ENCODE data around the gene ACOT4.
"Not testable (repeated sequence)": the region's sequence is repeated elsewhere in the genome, so short reads cannot be mapped to it uniquely, and the experiment has no call there.

The ACOT4 gene

DNA sequence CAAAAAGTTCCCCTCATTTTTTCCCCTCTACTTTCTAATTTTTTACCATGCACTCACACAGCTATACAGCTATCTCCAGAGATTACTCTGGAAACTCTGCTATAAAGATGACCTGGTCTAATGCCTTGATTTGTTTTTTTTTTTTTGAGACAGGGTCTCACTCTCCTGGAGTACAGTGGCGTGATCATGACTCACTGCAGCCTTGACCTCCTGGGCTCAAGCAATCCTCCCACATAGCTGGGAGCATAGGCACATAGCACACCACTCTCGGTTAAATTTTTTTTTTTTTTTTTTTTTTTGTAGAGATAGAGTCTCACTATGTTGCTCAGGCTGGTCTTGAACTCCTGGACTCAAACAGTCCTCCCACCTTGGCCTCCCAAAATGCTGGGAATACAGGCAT, 33.4 kb upstream of the ACOT4 start:
- H3K4me3 ChIP-seq (ENCODE audit: control insufficient read depth in 1 of 7, extremely low read depth in 1 of 7, insufficient read depth in 4 of 7, low read depth in 2 of 7, low read length in 6 of 7); H3K27ac ChIP-seq (ENCODE audit: insufficient read depth in 1 of 2, low read depth in 1 of 2, low read length in 2 of 2, poor library complexity in 1 of 2, severe bottlenecking in 2 of 2); CTCF ChIA-PET; H3K4me1 ChIP-seq (ENCODE audit: control extremely low read depth in 1 of 4, control insufficient read depth in 4 of 4, insufficient read depth in 4 of 4, low read length in 3 of 4); H3K36me3 ChIP-seq (ENCODE audit: control insufficient read depth in 4 of 4, insufficient read depth in 4 of 4, low read length in 3 of 4); H3K9me3 ChIP-seq (ENCODE audit: control extremely low read depth in 1 of 5, control insufficient read depth in 4 of 5, insufficient read depth in 2 of 5, low read depth in 1 of 5, low read length in 4 of 5); POLR2A ChIA-PET; H3K27me3 ChIP-seq (replicated peaks in 2 of 5; ENCODE audit: control insufficient read depth in 4 of 5, insufficient read depth in 5 of 5, low read length in 4 of 5); DNase-seq: not testable (repeated sequence)
- no CpG with 5 or more reads among the region's 2 CpGs for WGBS (ENCODE audit: insufficient coverage)

DNA sequence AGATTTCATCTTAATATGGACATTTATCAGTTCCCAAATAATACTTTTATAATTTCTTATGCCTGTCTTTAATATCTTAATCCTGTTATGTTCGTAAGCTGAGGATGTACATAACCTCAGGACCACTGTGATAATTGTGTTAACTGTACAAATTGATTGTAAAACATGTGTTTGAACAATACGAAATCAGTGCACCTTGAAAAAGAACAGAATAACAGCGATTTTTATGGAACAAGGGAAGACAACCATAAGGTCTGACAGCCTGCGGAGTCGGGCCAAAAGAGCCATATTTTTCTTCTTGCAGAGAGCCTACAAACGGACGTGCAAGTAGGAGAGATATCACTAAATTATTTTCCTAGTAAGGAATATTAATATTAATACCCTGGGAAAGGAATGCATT, 29.4 kb upstream of the ACOT4 start:
- POLR2A ChIA-PET; H3K4me3 ChIP-seq (ENCODE audit: control insufficient read depth in 1 of 7, extremely low read depth in 1 of 7, insufficient read depth in 4 of 7, low read depth in 2 of 7, low read length in 6 of 7); H3K4me1 ChIP-seq (ENCODE audit: control extremely low read depth in 1 of 4, control insufficient read depth in 4 of 4, insufficient read depth in 4 of 4, low read length in 3 of 4); CTCF ChIA-PET; H3K9me3 ChIP-seq (ENCODE audit: control extremely low read depth in 1 of 5, control insufficient read depth in 4 of 5, insufficient read depth in 2 of 5, low read depth in 1 of 5, low read length in 4 of 5); H3K27me3 ChIP-seq (replicated peaks in 2 of 5; ENCODE audit: control insufficient read depth in 4 of 5, insufficient read depth in 5 of 5, low read length in 4 of 5); H3K36me3 ChIP-seq (ENCODE audit: control insufficient read depth in 4 of 4, insufficient read depth in 4 of 4, low read length in 3 of 4); DNase-seq; H3K27ac ChIP-seq (ENCODE audit: insufficient read depth in 1 of 2, low read depth in 1 of 2, low read length in 2 of 2, poor library complexity in 1 of 2, severe bottlenecking in 2 of 2): not testable (repeated sequence)
- WGBS (ENCODE audit: insufficient coverage), result 100% methylated on average over 3 of the region's 7 CpGs

DNA sequence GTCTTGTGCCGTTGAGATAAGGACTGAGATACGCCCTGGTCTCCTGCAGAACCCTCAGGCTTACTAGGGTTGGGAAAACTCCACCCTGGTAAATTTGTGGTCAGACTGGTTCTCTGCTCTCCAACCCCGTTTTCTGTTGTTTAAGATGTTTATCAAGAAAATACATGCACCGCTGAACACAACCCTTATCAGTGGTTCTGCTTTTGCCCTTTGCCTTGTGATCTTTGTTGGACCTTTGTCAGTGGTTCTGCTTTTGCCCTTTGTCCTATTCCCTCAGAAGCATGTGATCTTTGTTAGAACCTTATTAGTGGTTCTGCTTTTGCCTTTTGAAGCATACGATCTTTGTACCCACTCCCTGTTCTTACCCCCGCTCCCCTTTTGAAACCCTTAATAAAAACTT, 29.0 kb upstream of the ACOT4 start:
- WGBS (ENCODE audit: insufficient coverage), result 100% methylated on average over 4 of the region's 6 CpGs
- CTCF ChIA-PET; H3K27ac ChIP-seq (ENCODE audit: insufficient read depth in 1 of 2, low read depth in 1 of 2, low read length in 2 of 2, poor library complexity in 1 of 2, severe bottlenecking in 2 of 2); H3K9me3 ChIP-seq (ENCODE audit: control extremely low read depth in 1 of 5, control insufficient read depth in 4 of 5, insufficient read depth in 2 of 5, low read depth in 1 of 5, low read length in 4 of 5); H3K4me3 ChIP-seq (ENCODE audit: control insufficient read depth in 1 of 7, extremely low read depth in 1 of 7, insufficient read depth in 4 of 7, low read depth in 2 of 7, low read length in 6 of 7); POLR2A ChIA-PET; H3K4me1 ChIP-seq (ENCODE audit: control extremely low read depth in 1 of 4, control insufficient read depth in 4 of 4, insufficient read depth in 4 of 4, low read length in 3 of 4); H3K36me3 ChIP-seq (ENCODE audit: control insufficient read depth in 4 of 4, insufficient read depth in 4 of 4, low read length in 3 of 4); H3K27me3 ChIP-seq (replicated peaks in 2 of 5; ENCODE audit: control insufficient read depth in 4 of 5, insufficient read depth in 5 of 5, low read length in 4 of 5): not testable (repeated sequence)
- peak in 1 of 3 donors; percentile 17 for DNase-seq

DNA sequence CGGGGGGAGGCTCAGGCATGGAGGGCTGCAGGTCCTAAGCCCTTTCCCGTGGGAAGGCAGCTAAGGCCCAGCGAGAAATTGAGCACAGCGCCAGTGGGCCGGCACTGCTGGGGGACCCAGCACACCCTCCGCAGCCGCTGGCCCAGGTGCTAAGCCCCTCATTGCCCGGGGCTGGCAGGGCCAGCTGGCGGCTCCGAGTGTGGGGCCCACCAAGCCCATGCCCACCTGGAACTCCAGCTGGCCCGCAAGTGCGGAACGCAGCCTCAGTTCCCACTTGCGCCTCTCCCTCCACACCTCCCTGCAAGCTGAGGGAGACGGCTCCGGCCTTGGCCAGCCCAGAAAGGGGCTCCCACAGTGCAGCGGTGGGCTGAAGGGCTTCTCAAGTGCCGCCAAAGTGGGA, 25.2 kb upstream of the ACOT4 start:
- H3K4me3 ChIP-seq (ENCODE audit: control insufficient read depth in 1 of 7, extremely low read depth in 1 of 7, insufficient read depth in 4 of 7, low read depth in 2 of 7, low read length in 6 of 7); H3K27ac ChIP-seq (ENCODE audit: insufficient read depth in 1 of 2, low read depth in 1 of 2, low read length in 2 of 2, poor library complexity in 1 of 2, severe bottlenecking in 2 of 2); H3K27me3 ChIP-seq (replicated peaks in 2 of 5; ENCODE audit: control insufficient read depth in 4 of 5, insufficient read depth in 5 of 5, low read length in 4 of 5); DNase-seq; H3K9me3 ChIP-seq (ENCODE audit: control extremely low read depth in 1 of 5, control insufficient read depth in 4 of 5, insufficient read depth in 2 of 5, low read depth in 1 of 5, low read length in 4 of 5); H3K36me3 ChIP-seq (ENCODE audit: control insufficient read depth in 4 of 4, insufficient read depth in 4 of 4, low read length in 3 of 4): not testable (repeated sequence)
- 95% methylated on average over 14 of the region's 18 CpGs for WGBS (ENCODE audit: insufficient coverage)
- ChIA-PET CTCF (interaction anchor here (0.6 to 3.5 kb wide), 6 partner anchors 40 to 594 kb away, joined by 3 to 10 read pairs (median 3); no protein-coding TSS in a partner anchor), POLR2A (interaction anchor here (0.6 kb wide), 1 partner anchor 1038 kb away, joined by 8 read pairs; no protein-coding TSS in a partner anchor)
- H3K4me1 ChIP-seq (ENCODE audit: control extremely low read depth in 1 of 4, control insufficient read depth in 4 of 4, insufficient read depth in 4 of 4, low read length in 3 of 4), result peaks cover 0 to 26% (median 14%) of the 10 kb centered on the region in 4 experiments

DNA sequence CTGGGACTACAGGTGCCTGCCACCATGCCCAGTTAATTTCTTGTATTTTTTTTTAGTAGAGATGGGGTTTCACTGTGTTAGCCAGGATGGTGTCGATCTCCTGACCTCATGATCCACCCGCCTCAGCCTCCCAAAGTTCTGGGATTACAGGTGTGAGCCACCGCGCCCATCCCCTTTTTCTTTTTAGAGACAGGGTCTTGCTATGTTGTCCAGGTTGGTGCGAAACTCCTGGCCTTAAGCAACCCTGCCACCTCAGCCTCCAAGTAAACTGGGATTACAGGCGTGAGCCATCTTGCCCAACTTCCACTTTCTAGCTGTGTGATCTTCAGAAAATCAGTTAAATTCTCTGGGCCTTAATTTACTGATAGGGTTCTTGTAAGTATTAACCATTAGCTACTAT, 24.7 kb upstream of the ACOT4 start:
- POLR2A ChIA-PET; H3K4me3 ChIP-seq (ENCODE audit: control insufficient read depth in 1 of 7, extremely low read depth in 1 of 7, insufficient read depth in 4 of 7, low read depth in 2 of 7, low read length in 6 of 7); DNase-seq; H3K27me3 ChIP-seq (replicated peaks in 2 of 5; ENCODE audit: control insufficient read depth in 4 of 5, insufficient read depth in 5 of 5, low read length in 4 of 5); H3K27ac ChIP-seq (ENCODE audit: insufficient read depth in 1 of 2, low read depth in 1 of 2, low read length in 2 of 2, poor library complexity in 1 of 2, severe bottlenecking in 2 of 2); H3K36me3 ChIP-seq (ENCODE audit: control insufficient read depth in 4 of 4, insufficient read depth in 4 of 4, low read length in 3 of 4); H3K9me3 ChIP-seq (ENCODE audit: control extremely low read depth in 1 of 5, control insufficient read depth in 4 of 5, insufficient read depth in 2 of 5, low read depth in 1 of 5, low read length in 4 of 5): not testable (repeated sequence)
- 97% methylated on average over 5 of the region's 6 CpGs for WGBS (ENCODE audit: insufficient coverage)
- CTCF ChIA-PET, result interaction anchor here (0.6 to 3.5 kb wide), 5 partner anchors 30 to 594 kb away, joined by 3 to 10 read pairs (median 3); no protein-coding TSS in a partner anchor
- peaks cover 0 to 26% (median 14%) of the 10 kb centered on the region in 4 experiments for H3K4me1 ChIP-seq (ENCODE audit: control extremely low read depth in 1 of 4, control insufficient read depth in 4 of 4, insufficient read depth in 4 of 4, low read length in 3 of 4)

DNA sequence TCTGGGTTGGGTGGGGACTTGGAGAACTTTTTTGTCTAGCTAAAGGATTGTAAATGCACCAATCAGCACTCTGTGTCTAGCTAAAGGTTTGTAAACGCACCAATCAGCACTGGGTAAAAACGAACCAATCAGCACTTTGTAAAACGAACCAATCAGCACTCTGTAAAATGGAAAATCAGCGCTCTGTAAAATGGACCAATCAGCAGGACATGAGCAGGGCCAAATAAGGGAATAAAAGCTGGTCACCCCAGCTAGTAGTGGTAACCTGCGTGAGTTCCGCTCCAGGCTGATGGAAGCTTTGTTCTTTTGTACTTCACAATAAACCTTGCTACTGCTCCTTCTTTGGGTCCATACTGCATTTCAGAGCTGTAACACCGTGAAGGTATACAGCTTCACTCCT, 24.3 kb upstream of the ACOT4 start:
- CTCF ChIA-PET, result interaction anchor here (0.6 to 3.5 kb wide), 6 partner anchors 30 to 593 kb away, joined by 3 to 10 read pairs (median 3); no protein-coding TSS in a partner anchor
- H3K27me3 ChIP-seq (replicated peaks in 2 of 5; ENCODE audit: control insufficient read depth in 4 of 5, insufficient read depth in 5 of 5, low read length in 4 of 5), result no peaks in the 10 kb centered on the region
- 98% methylated on average over 5 of the region's 7 CpGs for WGBS (ENCODE audit: insufficient coverage)
- H3K36me3 ChIP-seq (ENCODE audit: control insufficient read depth in 4 of 4, insufficient read depth in 4 of 4, low read length in 3 of 4), result no peaks in the 10 kb centered on the region
- H3K4me3 ChIP-seq (ENCODE audit: control insufficient read depth in 1 of 7, extremely low read depth in 1 of 7, insufficient read depth in 4 of 7, low read depth in 2 of 7, low read length in 6 of 7), result no peak overlapping the region
- DNase-seq, result no peak
- H3K27ac ChIP-seq (ENCODE audit: insufficient read depth in 1 of 2, low read depth in 1 of 2, low read length in 2 of 2, poor library complexity in 1 of 2, severe bottlenecking in 2 of 2), result no peak overlapping the region
- POLR2A ChIA-PET, result no interaction called here
- peaks cover 0 to 26% (median 14%) of the 10 kb centered on the region in 4 experiments for H3K4me1 ChIP-seq (ENCODE audit: control extremely low read depth in 1 of 4, control insufficient read depth in 4 of 4, insufficient read depth in 4 of 4, low read length in 3 of 4)
- peaks cover 0 to 3% (median 0%) of the 10 kb centered on the region in 5 experiments for H3K9me3 ChIP-seq (ENCODE audit: control extremely low read depth in 1 of 5, control insufficient read depth in 4 of 5, insufficient read depth in 2 of 5, low read depth in 1 of 5, low read length in 4 of 5)

DNA sequence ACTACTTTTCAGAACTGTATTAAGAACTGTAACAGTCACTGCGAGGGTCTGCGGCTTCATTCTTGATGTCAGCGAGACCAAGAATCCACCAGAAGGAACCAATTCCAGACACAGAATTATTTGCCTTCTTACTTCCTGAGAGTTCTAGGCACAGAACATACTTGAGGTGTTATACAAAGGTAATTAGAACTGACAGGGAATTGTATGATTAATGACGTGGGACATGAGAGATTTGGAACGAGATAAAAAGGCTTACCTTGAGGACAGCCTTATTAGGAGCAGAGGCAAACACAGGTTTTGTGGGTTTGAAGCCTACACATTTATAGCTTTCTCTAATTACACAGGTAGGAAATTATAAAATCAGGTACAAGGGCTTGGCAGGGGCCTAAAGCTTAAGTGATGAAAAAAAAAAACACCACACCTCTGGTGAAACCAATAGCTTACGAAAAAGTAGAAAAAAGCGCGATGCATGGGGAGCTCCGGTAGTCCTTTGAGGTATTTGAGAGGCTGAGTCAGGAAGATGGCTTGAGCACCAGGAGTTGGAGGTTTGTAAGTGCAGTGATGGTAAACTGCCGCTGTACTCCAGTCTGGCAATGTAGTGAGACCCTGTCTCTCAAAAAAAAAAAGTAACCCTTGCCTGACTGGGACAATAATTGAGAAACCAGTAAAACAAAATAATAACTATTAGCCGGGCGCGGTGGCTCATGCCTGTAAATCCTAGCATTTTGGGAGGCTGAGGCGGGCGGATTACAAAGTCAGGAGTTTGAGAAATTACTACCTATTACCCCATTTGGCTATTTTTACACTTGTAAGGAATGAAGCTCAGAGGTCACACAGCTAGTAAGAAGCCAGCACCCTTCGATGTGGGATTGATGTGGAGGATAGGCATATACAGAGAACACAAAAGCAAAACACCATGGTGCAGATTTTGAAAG, 23.5 kb upstream of the ACOT4 start:
- H3K4me3 ChIP-seq (ENCODE audit: control insufficient read depth in 1 of 7, extremely low read depth in 1 of 7, insufficient read depth in 4 of 7, low read depth in 2 of 7, low read length in 6 of 7), result peak overlapping the region in 5 of 7 experiments; percentile 49 to 78 (median 73)
- ChIA-PET POLR2A (interaction anchor here (0.6 kb wide), 1 partner anchor 195 kb away, joined by 3 read pairs; no protein-coding TSS in a partner anchor), CTCF (interaction anchor here (0.8 to 3.5 kb wide), 10 partner anchors 8 to 78 kb away, joined by 3 to 10 read pairs (median 3); partner anchors contain the start of gene RIOX1)
- WGBS (ENCODE audit: insufficient coverage), result 95% methylated on average over 6 of the region's 16 CpGs
- H3K9me3 ChIP-seq (ENCODE audit: control extremely low read depth in 1 of 5, control insufficient read depth in 4 of 5, insufficient read depth in 2 of 5, low read depth in 1 of 5, low read length in 4 of 5), result no peaks in the 10 kb centered on the region
- H3K4me1 ChIP-seq (ENCODE audit: control extremely low read depth in 1 of 4, control insufficient read depth in 4 of 4, insufficient read depth in 4 of 4, low read length in 3 of 4), result peaks cover 0 to 26% (median 14%) of the 10 kb centered on the region in 4 experiments
- no peaks in the 10 kb centered on the region for H3K36me3 ChIP-seq (ENCODE audit: control insufficient read depth in 4 of 4, insufficient read depth in 4 of 4, low read length in 3 of 4)
- no peak for DNase-seq
- peak overlapping the region in 1 of 2 experiments; percentile 66 for H3K27ac ChIP-seq (ENCODE audit: insufficient read depth in 1 of 2, low read depth in 1 of 2, low read length in 2 of 2, poor library complexity in 1 of 2, severe bottlenecking in 2 of 2)
- no peaks in the 10 kb centered on the region for H3K27me3 ChIP-seq (replicated peaks in 2 of 5; ENCODE audit: control insufficient read depth in 4 of 5, insufficient read depth in 5 of 5, low read length in 4 of 5)
